ENCODE data around the gene GLOD4.

Gene GLOD4

DNA sequence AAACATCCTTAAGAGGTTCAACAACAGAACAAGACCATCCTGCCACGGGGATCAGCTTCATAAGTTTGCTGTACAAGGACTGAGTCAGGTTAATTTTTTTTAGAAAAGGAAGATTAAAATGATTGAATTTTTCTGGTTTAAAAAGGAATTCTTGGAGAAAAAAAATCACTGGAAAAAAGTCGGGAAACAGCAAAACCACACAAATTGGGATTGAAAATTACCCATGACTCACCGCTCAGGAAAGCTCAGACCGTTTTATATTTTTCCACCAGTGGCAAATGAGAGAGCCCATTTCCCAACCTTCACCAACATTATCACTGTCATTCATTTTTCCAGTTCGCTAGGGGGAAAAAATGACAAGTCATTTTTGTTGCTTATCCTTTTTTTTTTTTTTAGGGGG is 46.7 kb upstream of the GLOD4 start:
- Histone ChIP-seq H3K36me3 (ENCODE audit: insufficient read depth, low read length) (no peaks in the 10 kb centered on the region), H3K27me3 (ENCODE audit: insufficient read depth, low read length, poor library complexity) (no peaks in the 10 kb centered on the region), H3K4me3 (ENCODE audit: low read depth in 1 of 2, low read length in 2 of 2) (no peak overlapping the region), H3K4me1 (ENCODE audit: insufficient read depth, low read length) (no peaks in the 10 kb centered on the region), H3K27ac (ENCODE audit: low read length) (no peak overlapping the region), H4K20me1 (ENCODE audit: insufficient read depth, low read length) (no peaks in the 10 kb centered on the region), H2AFZ (ENCODE audit: low read depth, low read length) (no peak overlapping the region), H3K79me2 (ENCODE audit: insufficient read depth, low read length) (no peaks in the 10 kb centered on the region), H3K9me3 (ENCODE audit: insufficient read depth, low read length, severe bottlenecking) (no peaks in the 10 kb centered on the region), H3K4me2 (ENCODE audit: insufficient read depth, low read length) (no peak overlapping the region), H3K9ac (ENCODE audit: low read depth, low read length) (no peak overlapping the region)
- DNase-seq, result no peak
- no peak for ATAC-seq (ENCODE audit: insufficient read depth, low read depth)
- TF ChIP-seq EZH2 (IDR thresholded peaks at IDR 0.05; ENCODE audit: borderline replicate concordance, low read depth, low read length, severe bottlenecking) (no peak), CTCF (IDR thresholded peaks at IDR 0.05; ENCODE audit: borderline replicate concordance, extremely low read depth, low read length, poor library complexity, severe bottlenecking) (no peak)

- Histone ChIP-seq H2AFZ (ENCODE audit: low read depth, low read length) (no peak overlapping the region), H4K20me1 (ENCODE audit: insufficient read depth, low read length) (no peaks in the 10 kb centered on the region), H3K79me2 (ENCODE audit: insufficient read depth, low read length) (no peaks in the 10 kb centered on the region), H3K4me1 (ENCODE audit: insufficient read depth, low read length) (no peaks in the 10 kb centered on the region), H3K9ac (ENCODE audit: low read depth, low read length) (no peak overlapping the region), H3K9me3 (ENCODE audit: insufficient read depth, low read length, severe bottlenecking) (no peaks in the 10 kb centered on the region), H3K27me3 (ENCODE audit: insufficient read depth, low read length, poor library complexity) (no peaks in the 10 kb centered on the region), H3K36me3 (ENCODE audit: insufficient read depth, low read length) (no peaks in the 10 kb centered on the region), H3K4me2 (ENCODE audit: insufficient read depth, low read length) (no peak overlapping the region), H3K4me3 (ENCODE audit: low read depth in 1 of 2, low read length in 2 of 2) (no peak overlapping the region), H3K27ac (ENCODE audit: low read length) (no peak overlapping the region)
- ATAC-seq (ENCODE audit: insufficient read depth, low read depth) (no peak), DNase-seq (no peak)
- TF ChIP-seq CTCF (IDR thresholded peaks at IDR 0.05; ENCODE audit: borderline replicate concordance, extremely low read depth, low read length, poor library complexity, severe bottlenecking) (no peak), EZH2 (IDR thresholded peaks at IDR 0.05; ENCODE audit: borderline replicate concordance, low read depth, low read length, severe bottlenecking) (no peak)
Measured at GRCh38 chr17:826778-827177, 44.7 kb upstream of the GLOD4 start.

DNA sequence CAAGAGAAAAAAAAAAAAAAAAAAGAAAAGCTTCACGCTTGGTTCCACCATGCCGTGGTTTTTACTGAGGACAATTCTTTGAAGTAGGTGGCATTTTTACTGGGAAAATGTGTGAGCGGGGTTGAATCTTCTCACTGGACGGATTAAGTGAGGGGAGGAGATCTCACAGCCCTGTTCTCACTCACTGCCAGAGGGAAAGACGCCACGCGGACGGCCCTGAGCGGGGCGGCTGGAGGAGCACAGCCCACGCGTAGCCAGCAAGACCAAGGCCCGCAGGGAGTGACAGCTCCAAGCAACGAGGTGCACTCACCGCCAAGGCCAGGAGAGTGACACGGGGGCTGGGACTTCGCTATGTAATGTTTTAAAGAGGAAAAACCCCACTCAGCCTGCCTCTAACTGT is 43.1 kb upstream of the GLOD4 start:
- Histone ChIP-seq H2AFZ (ENCODE audit: low read depth, low read length) (no peak overlapping the region), H3K9ac (ENCODE audit: low read depth, low read length) (no peak overlapping the region), H3K27ac (ENCODE audit: low read length) (no peak overlapping the region), H3K4me1 (ENCODE audit: insufficient read depth, low read length) (no peaks in the 10 kb centered on the region), H3K4me3 (ENCODE audit: low read depth in 1 of 2, low read length in 2 of 2) (no peak overlapping the region), H3K79me2 (ENCODE audit: insufficient read depth, low read length) (no peaks in the 10 kb centered on the region), H3K27me3 (ENCODE audit: insufficient read depth, low read length, poor library complexity) (no peaks in the 10 kb centered on the region), H3K36me3 (ENCODE audit: insufficient read depth, low read length) (no peaks in the 10 kb centered on the region), H3K9me3 (ENCODE audit: insufficient read depth, low read length, severe bottlenecking) (no peaks in the 10 kb centered on the region), H4K20me1 (ENCODE audit: insufficient read depth, low read length) (no peaks in the 10 kb centered on the region), H3K4me2 (ENCODE audit: insufficient read depth, low read length) (no peak overlapping the region)
- DNase-seq, result no peak
- ATAC-seq (ENCODE audit: insufficient read depth, low read depth), result no peak
- TF ChIP-seq EZH2 (IDR thresholded peaks at IDR 0.05; ENCODE audit: borderline replicate concordance, low read depth, low read length, severe bottlenecking), result no peak
- no peak for TF ChIP-seq CTCF (IDR thresholded peaks at IDR 0.05; ENCODE audit: borderline replicate concordance, extremely low read depth, low read length, poor library complexity, severe bottlenecking)

DNA sequence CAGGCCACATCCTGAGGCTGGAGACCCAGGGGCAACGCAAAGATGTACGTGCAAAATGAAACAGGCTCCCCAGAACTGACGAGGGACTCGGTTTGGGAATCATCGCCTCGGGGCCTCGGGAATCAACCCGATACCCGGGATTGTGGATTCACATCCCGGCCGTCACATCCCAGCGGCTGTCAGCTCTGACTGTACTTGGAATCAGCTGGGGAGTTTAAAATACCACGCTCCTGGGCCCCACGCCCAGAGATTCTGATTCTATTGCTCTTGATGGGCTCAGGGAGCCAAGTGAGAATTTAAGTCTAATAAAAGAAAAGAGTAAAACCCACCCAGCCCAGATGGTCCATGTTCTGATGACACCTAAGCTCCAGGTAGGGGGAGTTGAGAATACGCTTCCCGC is 42.3 kb upstream of the GLOD4 start:
- Histone ChIP-seq H3K4me3 (ENCODE audit: low read depth in 1 of 2, low read length in 2 of 2) (no peak overlapping the region), H3K79me2 (ENCODE audit: insufficient read depth, low read length) (no peaks in the 10 kb centered on the region), H4K20me1 (ENCODE audit: insufficient read depth, low read length) (no peaks in the 10 kb centered on the region), H3K27ac (ENCODE audit: low read length) (no peak overlapping the region), H3K9ac (ENCODE audit: low read depth, low read length) (no peak overlapping the region), H2AFZ (ENCODE audit: low read depth, low read length) (no peak overlapping the region), H3K9me3 (ENCODE audit: insufficient read depth, low read length, severe bottlenecking) (no peaks in the 10 kb centered on the region), H3K27me3 (ENCODE audit: insufficient read depth, low read length, poor library complexity) (no peaks in the 10 kb centered on the region), H3K36me3 (ENCODE audit: insufficient read depth, low read length) (no peaks in the 10 kb centered on the region), H3K4me1 (ENCODE audit: insufficient read depth, low read length) (no peaks in the 10 kb centered on the region), H3K4me2 (ENCODE audit: insufficient read depth, low read length) (no peak overlapping the region)
- TF ChIP-seq EZH2 (IDR thresholded peaks at IDR 0.05; ENCODE audit: borderline replicate concordance, low read depth, low read length, severe bottlenecking), result no peak
- TF ChIP-seq CTCF (IDR thresholded peaks at IDR 0.05; ENCODE audit: borderline replicate concordance, extremely low read depth, low read length, poor library complexity, severe bottlenecking), result no peak
- DNase-seq, result no peak
- no peak for ATAC-seq (ENCODE audit: insufficient read depth, low read depth)

Data from DND-41 (cell line).